ENCODE data around the gene TERT. TPM values are rescaled to one million over a fixed set of nuclear protein-coding genes. Genes with fewer than 3 reads are reported as not detected.

Gene TERT
- total RNA-seq, 3 donors from 2014 or later: 9.5 to 16.7 (median 10.5) TPM

Other genes starting within 250 kb of the TERT start
- gene SLC12A7, start 183.0 kb downstream of the TERT start, total RNA-seq: 10 to 100 TPM; 13.6 to 26.8 (median 18.5) TPM
- gene SLC6A19, start 93.5 kb downstream of the TERT start, total RNA-seq: under 1 TPM in 1 of 3 donors, not detected in 2; 0.08 TPM
- not detected for gene SLC6A18, start 69.7 kb downstream of the TERT start, total RNA-seq
- gene CLPTM1L, start 50.0 kb upstream of the TERT start, total RNA-seq: 100 to 1,000 TPM; 143 to 150 (median 145) TPM
- gene SLC6A3, start 150.4 kb upstream of the TERT start, total RNA-seq: not detected
- 10 to 100 TPM; 60.6 to 76.8 (median 65.7) TPM for gene LPCAT1, start 228.9 kb upstream of the TERT start, total RNA-seq